ENCODE results near the gene GALNT5. TPM values are rescaled to one million over a fixed set of nuclear protein-coding genes. Genes with fewer than 3 reads are reported as not detected.

The GALNT5 gene
- polyA plus RNA-seq, 2 donors: 3.1 to 5.6 TPM

DNA sequence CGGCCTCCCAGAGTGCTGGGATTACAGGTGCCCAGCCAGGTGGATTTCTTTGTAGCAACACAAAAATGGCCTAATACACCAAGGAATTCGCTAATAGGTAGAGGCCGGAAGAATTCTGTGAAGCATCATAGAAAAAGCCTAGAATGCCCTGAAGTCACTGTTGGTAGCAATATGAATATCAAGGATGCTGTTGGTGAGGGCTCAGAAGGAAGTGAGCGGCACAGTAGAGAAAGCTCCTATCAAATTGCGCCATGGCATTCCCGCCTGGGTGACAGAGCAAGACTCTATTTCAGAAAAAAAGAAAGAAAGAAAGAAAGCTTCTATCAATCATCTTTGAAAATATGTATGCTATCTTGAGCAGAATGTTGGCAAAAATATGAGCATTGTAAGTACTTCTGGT is 23.8 kb downstream of the GALNT5 start:
- no peak overlapping the region for H3K27ac ChIP-seq (ENCODE audit: low read depth in 2 of 2, low read length in 1 of 2)
- 93 to 97% methylated on average over 6 of the region's 6 CpGs for WGBS, 2 donors
- no peaks in the 10 kb centered on the region for H3K36me3 ChIP-seq (ENCODE audit: control insufficient read depth in 2 of 2, insufficient read depth in 2 of 2, low read length in 1 of 2)
- H3K27me3 ChIP-seq (ENCODE audit: control insufficient read depth in 1 of 2, insufficient read depth in 2 of 2, low read length in 2 of 2): no peaks in the 10 kb centered on the region
- H3K9me3 ChIP-seq (ENCODE audit: control insufficient read depth in 2 of 2, insufficient read depth in 1 of 2, low read depth in 1 of 2, low read length in 1 of 2): peaks cover 0 to 3% of the 10 kb centered on the region in 2 donors
- no peaks in the 10 kb centered on the region for H3K4me1 ChIP-seq (ENCODE audit: control insufficient read depth in 2 of 2, insufficient read depth in 2 of 2, low read length in 1 of 2)
- H3K4me3 ChIP-seq (ENCODE audit: low read depth in 1 of 2, low read length in 2 of 2): no peak overlapping the region

GRCh38 chr2:157283468-157283867 is 26.0 kb downstream of the GALNT5 start:
- Histone ChIP-seq H3K27ac (ENCODE audit: low read depth in 2 of 2, low read length in 1 of 2) (no peak overlapping the region), H3K36me3 (ENCODE audit: control insufficient read depth in 2 of 2, insufficient read depth in 2 of 2, low read length in 1 of 2) (no peaks in the 10 kb centered on the region), H3K9me3 (ENCODE audit: control insufficient read depth in 2 of 2, insufficient read depth in 1 of 2, low read depth in 1 of 2, low read length in 1 of 2) (peaks cover 0 to 3% of the 10 kb centered on the region in 2 donors), H3K4me1 (ENCODE audit: control insufficient read depth in 2 of 2, insufficient read depth in 2 of 2, low read length in 1 of 2) (no peaks in the 10 kb centered on the region), H3K27me3 (ENCODE audit: control insufficient read depth in 1 of 2, insufficient read depth in 2 of 2, low read length in 2 of 2) (no peaks in the 10 kb centered on the region), H3K4me3 (ENCODE audit: low read depth in 1 of 2, low read length in 2 of 2) (no peak overlapping the region)
- 62 to 65% methylated on average over 2 of the region's 2 CpGs for WGBS, 2 donors

GRCh38 chr2:157287160-157287559 is 29.7 kb downstream of the GALNT5 start:
- no peaks in the 10 kb centered on the region for H3K4me1 ChIP-seq (ENCODE audit: control insufficient read depth in 2 of 2, insufficient read depth in 2 of 2, low read length in 1 of 2)
- H3K4me3 ChIP-seq (ENCODE audit: low read depth in 1 of 2, low read length in 2 of 2): no peak overlapping the region
- H3K27me3 ChIP-seq (ENCODE audit: control insufficient read depth in 1 of 2, insufficient read depth in 2 of 2, low read length in 2 of 2): no peaks in the 10 kb centered on the region
- 91 to 96% methylated on average over 1 of the region's 1 CpG for WGBS, 2 donors
- no peak overlapping the region for H3K27ac ChIP-seq (ENCODE audit: low read depth in 2 of 2, low read length in 1 of 2)
- H3K9me3 ChIP-seq (ENCODE audit: control insufficient read depth in 2 of 2, insufficient read depth in 1 of 2, low read depth in 1 of 2, low read length in 1 of 2): no peaks in the 10 kb centered on the region
- no peaks in the 10 kb centered on the region for H3K36me3 ChIP-seq (ENCODE audit: control insufficient read depth in 2 of 2, insufficient read depth in 2 of 2, low read length in 1 of 2)

GRCh38 chr2:157290525-157290924 is 33.0 kb downstream of the GALNT5 start:
- H3K4me1 ChIP-seq (ENCODE audit: control insufficient read depth in 2 of 2, insufficient read depth in 2 of 2, low read length in 1 of 2): no peaks in the 10 kb centered on the region
- no peaks in the 10 kb centered on the region for H3K36me3 ChIP-seq (ENCODE audit: control insufficient read depth in 2 of 2, insufficient read depth in 2 of 2, low read length in 1 of 2)
- no peak overlapping the region for H3K4me3 ChIP-seq (ENCODE audit: low read depth in 1 of 2, low read length in 2 of 2)
- 92 to 94% methylated on average over 2 of the region's 2 CpGs for WGBS, 2 donors
- H3K27ac ChIP-seq (ENCODE audit: low read depth in 2 of 2, low read length in 1 of 2): no peak overlapping the region
- H3K9me3 ChIP-seq (ENCODE audit: control insufficient read depth in 2 of 2, insufficient read depth in 1 of 2, low read depth in 1 of 2, low read length in 1 of 2): no peaks in the 10 kb centered on the region
- no peaks in the 10 kb centered on the region for H3K27me3 ChIP-seq (ENCODE audit: control insufficient read depth in 1 of 2, insufficient read depth in 2 of 2, low read length in 2 of 2)

DNA sequence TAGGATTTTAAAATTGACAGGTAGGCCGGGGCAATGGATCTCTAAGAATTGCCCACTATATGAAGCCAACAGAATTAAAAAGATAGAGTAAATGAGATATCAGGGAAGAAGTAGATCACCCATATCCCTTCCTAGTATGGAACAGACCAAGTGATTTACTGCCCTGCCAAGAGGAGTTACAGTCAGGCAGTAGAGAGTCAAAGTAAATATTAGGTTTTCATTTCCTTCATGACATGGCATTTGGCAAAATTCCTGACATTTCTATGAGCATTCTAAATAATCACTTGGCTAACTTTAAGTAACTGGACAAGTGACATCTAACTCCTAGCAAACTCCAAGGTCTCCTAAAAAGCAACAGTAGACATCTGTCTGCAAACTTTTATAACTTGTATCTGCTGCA is 33.5 kb downstream of the GALNT5 start:
- H3K27me3 ChIP-seq (ENCODE audit: control insufficient read depth in 1 of 2, insufficient read depth in 2 of 2, low read length in 2 of 2): no peaks in the 10 kb centered on the region
- no peaks in the 10 kb centered on the region for H3K36me3 ChIP-seq (ENCODE audit: control insufficient read depth in 2 of 2, insufficient read depth in 2 of 2, low read length in 1 of 2)
- no peaks in the 10 kb centered on the region for H3K9me3 ChIP-seq (ENCODE audit: control insufficient read depth in 2 of 2, insufficient read depth in 1 of 2, low read depth in 1 of 2, low read length in 1 of 2)
- 79 to 93% methylated on average over 1 of the region's 1 CpG for WGBS, 2 donors
- no peak overlapping the region for H3K4me3 ChIP-seq (ENCODE audit: low read depth in 1 of 2, low read length in 2 of 2)
- no peaks in the 10 kb centered on the region for H3K4me1 ChIP-seq (ENCODE audit: control insufficient read depth in 2 of 2, insufficient read depth in 2 of 2, low read length in 1 of 2)
- H3K27ac ChIP-seq (ENCODE audit: low read depth in 2 of 2, low read length in 1 of 2): no peak overlapping the region

DNA sequence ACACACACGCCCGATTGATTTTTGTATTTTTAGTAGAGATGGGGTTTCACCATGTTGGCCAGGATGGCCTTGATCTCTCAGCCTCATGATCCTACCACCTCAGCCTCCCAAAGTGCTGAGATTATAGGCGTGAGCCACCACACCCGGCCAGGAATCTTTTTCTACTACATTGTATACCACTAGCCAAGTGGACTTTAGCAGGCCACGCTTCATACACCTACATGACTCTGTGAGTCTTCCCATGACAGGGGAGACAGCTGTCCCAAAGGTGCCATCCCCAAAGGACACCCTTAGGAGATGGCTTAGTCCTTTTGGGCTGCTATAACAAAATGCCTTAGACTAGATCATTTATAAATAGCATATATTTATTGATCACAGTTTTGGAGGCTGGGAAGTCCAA is 35.3 kb downstream of the GALNT5 start:
- no peaks in the 10 kb centered on the region for H3K36me3 ChIP-seq (ENCODE audit: control insufficient read depth in 2 of 2, insufficient read depth in 2 of 2, low read length in 1 of 2)
- no peaks in the 10 kb centered on the region for H3K27me3 ChIP-seq (ENCODE audit: control insufficient read depth in 1 of 2, insufficient read depth in 2 of 2, low read length in 2 of 2)
- no peaks in the 10 kb centered on the region for H3K4me1 ChIP-seq (ENCODE audit: control insufficient read depth in 2 of 2, insufficient read depth in 2 of 2, low read length in 1 of 2)
- H3K27ac ChIP-seq (ENCODE audit: low read depth in 2 of 2, low read length in 1 of 2): no peak overlapping the region
- no peak overlapping the region for H3K4me3 ChIP-seq (ENCODE audit: low read depth in 1 of 2, low read length in 2 of 2)
- WGBS, 2 donors: 89 to 93% methylated on average over 5 of the region's 5 CpGs
- no peaks in the 10 kb centered on the region for H3K9me3 ChIP-seq (ENCODE audit: control insufficient read depth in 2 of 2, insufficient read depth in 1 of 2, low read depth in 1 of 2, low read length in 1 of 2)

DNA sequence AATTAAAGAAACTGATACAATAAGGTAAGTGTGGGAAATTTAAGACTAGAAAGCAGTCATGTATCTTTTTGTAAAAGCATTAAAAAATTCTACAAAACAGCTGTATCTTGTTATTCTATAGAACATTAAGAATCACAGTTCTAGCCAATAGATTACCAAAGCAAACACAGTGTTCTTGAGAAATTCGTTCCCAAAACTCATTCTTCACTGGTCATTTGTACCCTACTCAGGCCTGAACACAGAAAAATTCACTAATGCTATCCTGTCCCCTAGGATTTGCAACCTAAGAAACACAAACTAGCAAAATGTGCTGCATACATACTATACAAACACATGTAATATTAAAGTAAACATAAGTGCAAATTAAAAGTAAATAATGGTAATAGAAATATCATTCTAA is 39.0 kb downstream of the GALNT5 start:
- H3K4me1 ChIP-seq (ENCODE audit: control insufficient read depth in 2 of 2, insufficient read depth in 2 of 2, low read length in 1 of 2): no peaks in the 10 kb centered on the region
- H3K27me3 ChIP-seq (ENCODE audit: control insufficient read depth in 1 of 2, insufficient read depth in 2 of 2, low read length in 2 of 2): no peaks in the 10 kb centered on the region
- no peaks in the 10 kb centered on the region for H3K9me3 ChIP-seq (ENCODE audit: control insufficient read depth in 2 of 2, insufficient read depth in 1 of 2, low read depth in 1 of 2, low read length in 1 of 2)
- 31 to 45% methylated on average over 1 of the region's 1 CpG for WGBS, 2 donors
- no peak overlapping the region for H3K4me3 ChIP-seq (ENCODE audit: low read depth in 1 of 2, low read length in 2 of 2)
- H3K27ac ChIP-seq (ENCODE audit: low read depth in 2 of 2, low read length in 1 of 2): no peak overlapping the region
- H3K36me3 ChIP-seq (ENCODE audit: control insufficient read depth in 2 of 2, insufficient read depth in 2 of 2, low read length in 1 of 2): no peaks in the 10 kb centered on the region

DNA sequence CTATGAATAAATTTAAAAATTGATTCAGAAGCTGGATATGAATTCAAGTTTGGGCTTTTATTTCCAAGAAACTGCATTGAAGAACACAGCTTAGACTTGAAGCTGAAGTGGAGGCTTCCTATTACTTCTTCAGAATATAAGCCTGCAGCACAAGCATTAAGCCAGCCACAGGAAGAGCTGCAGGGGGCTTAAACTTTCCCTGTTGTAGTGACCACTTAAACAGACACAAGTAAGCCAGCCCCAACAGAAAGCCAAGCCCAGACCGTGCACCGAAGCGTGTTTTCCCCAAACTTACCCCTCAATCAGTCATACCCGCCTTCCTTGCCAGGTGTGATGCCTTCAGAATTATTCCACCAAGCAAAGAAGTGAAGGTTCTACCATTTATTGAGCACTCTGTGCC is 39.5 kb downstream of the GALNT5 start:
- H3K27me3 ChIP-seq (ENCODE audit: control insufficient read depth in 1 of 2, insufficient read depth in 2 of 2, low read length in 2 of 2): no peaks in the 10 kb centered on the region
- H3K27ac ChIP-seq (ENCODE audit: low read depth in 2 of 2, low read length in 1 of 2): no peak overlapping the region
- no peaks in the 10 kb centered on the region for H3K36me3 ChIP-seq (ENCODE audit: control insufficient read depth in 2 of 2, insufficient read depth in 2 of 2, low read length in 1 of 2)
- H3K9me3 ChIP-seq (ENCODE audit: control insufficient read depth in 2 of 2, insufficient read depth in 1 of 2, low read depth in 1 of 2, low read length in 1 of 2): no peaks in the 10 kb centered on the region
- 92 to 93% methylated on average over 4 of the region's 4 CpGs for WGBS, 2 donors
- no peaks in the 10 kb centered on the region for H3K4me1 ChIP-seq (ENCODE audit: control insufficient read depth in 2 of 2, insufficient read depth in 2 of 2, low read length in 1 of 2)
- H3K4me3 ChIP-seq (ENCODE audit: low read depth in 1 of 2, low read length in 2 of 2): no peak overlapping the region

DNA sequence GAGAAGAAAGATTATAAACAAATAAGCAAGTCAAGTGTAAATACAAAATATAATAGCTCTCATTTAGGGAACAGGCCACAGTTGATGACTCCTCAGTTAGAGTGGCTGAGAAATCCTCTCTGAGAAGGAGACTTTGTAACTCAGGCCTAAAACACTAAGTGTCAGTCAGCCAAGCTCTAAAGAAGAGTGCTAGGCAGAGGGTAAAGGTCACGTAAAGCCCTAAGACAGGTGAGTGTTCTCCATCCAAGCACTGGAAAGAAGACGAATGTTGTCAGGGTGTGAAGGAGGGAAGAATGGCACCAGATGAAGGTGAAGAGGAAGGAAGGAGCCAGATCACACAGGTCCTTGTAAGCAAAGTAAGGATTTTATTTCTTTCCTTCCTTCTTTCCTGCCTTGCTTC is 43.8 kb downstream of the GALNT5 start:
- WGBS, 2 donors: 80 to 88% methylated on average over 2 of the region's 2 CpGs
- H3K4me1 ChIP-seq (ENCODE audit: control insufficient read depth in 2 of 2, insufficient read depth in 2 of 2, low read length in 1 of 2): no peaks in the 10 kb centered on the region
- no peaks in the 10 kb centered on the region for H3K27me3 ChIP-seq (ENCODE audit: control insufficient read depth in 1 of 2, insufficient read depth in 2 of 2, low read length in 2 of 2)
- no peak overlapping the region for H3K4me3 ChIP-seq (ENCODE audit: low read depth in 1 of 2, low read length in 2 of 2)
- no peaks in the 10 kb centered on the region for H3K36me3 ChIP-seq (ENCODE audit: control insufficient read depth in 2 of 2, insufficient read depth in 2 of 2, low read length in 1 of 2)
- no peaks in the 10 kb centered on the region for H3K9me3 ChIP-seq (ENCODE audit: control insufficient read depth in 2 of 2, insufficient read depth in 1 of 2, low read depth in 1 of 2, low read length in 1 of 2)
- H3K27ac ChIP-seq (ENCODE audit: low read depth in 2 of 2, low read length in 1 of 2): no peak overlapping the region

DNA sequence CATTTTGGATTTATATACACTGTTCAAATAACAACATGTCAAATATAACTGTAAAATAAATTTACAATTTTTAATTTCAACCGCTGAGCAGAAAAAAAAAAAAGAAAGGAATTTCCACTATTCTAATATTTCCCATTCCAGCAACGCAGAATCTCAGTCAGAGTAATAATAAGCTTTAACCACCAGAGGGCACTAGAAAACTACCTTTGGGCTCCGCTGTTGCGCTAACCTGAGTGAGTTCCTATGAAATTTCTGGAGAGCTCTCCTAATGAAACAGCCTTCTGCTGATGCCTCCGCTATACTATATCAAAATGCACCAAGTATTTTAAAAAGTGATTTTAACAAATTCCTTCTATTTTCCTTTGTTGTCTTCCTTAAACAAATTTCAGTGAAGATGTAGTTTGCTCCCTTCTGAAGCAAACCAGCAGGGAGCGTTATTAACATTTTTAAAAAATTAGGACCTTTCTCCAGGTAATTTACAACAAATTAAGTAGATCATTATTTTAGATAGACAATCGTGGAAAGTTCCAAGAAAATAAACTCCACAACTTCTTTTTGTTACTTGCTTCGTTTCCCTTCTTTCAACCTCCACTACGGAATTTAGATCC is 45.1 kb downstream of the GALNT5 start:
- Histone ChIP-seq H3K36me3 (ENCODE audit: control insufficient read depth in 2 of 2, insufficient read depth in 2 of 2, low read length in 1 of 2) (no peaks in the 10 kb centered on the region), H3K27me3 (ENCODE audit: control insufficient read depth in 1 of 2, insufficient read depth in 2 of 2, low read length in 2 of 2) (no peaks in the 10 kb centered on the region), H3K4me3 (ENCODE audit: low read depth in 1 of 2, low read length in 2 of 2) (no peak overlapping the region), H3K9me3 (ENCODE audit: control insufficient read depth in 2 of 2, insufficient read depth in 1 of 2, low read depth in 1 of 2, low read length in 1 of 2) (no peaks in the 10 kb centered on the region), H3K4me1 (ENCODE audit: control insufficient read depth in 2 of 2, insufficient read depth in 2 of 2, low read length in 1 of 2) (no peaks in the 10 kb centered on the region), H3K27ac (ENCODE audit: low read depth in 2 of 2, low read length in 1 of 2) (no peak overlapping the region)
- 34 to 40% methylated on average over 9 of the region's 9 CpGs for WGBS, 2 donors

Measured in esophagus (tissue), 2 donors.